HG02840 (cell line): ENCODE data around the gene C19orf53.

Experiments
- ATAC-seq: cut with Tn5 transposase; IDR thresholded peaks from one replicate; pipeline ENCODE4 v1.9.1; 2021; ENCODE audit warnings: mild to moderate bottlenecking, moderate library complexity, moderate number of reproducible peaks; ENCODE audit not compliant: unreplicated experiment, low FRiP score

The C19orf53 gene

DNA sequence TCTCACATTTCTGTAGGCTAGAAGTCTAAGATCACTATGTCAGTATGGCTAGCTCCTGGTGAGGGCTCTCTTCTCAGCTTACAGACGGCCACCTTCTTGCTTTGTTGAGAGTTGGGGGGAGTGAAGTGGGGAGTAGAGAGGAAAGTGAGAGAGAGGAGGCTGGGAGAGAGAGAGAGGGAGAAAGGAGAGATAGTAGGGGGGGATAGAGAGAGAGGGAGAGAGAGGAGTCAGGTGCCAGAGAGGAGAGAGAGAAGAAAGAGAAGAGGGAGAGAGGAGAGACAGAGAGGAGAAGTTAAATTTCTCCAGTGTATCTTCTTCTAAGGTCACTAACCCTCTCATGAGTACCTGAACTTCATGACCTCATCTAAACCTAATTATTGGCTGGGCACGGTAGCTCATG is 49.6 kb downstream of the C19orf53 start:
- ATAC-seq = no peak

DNA sequence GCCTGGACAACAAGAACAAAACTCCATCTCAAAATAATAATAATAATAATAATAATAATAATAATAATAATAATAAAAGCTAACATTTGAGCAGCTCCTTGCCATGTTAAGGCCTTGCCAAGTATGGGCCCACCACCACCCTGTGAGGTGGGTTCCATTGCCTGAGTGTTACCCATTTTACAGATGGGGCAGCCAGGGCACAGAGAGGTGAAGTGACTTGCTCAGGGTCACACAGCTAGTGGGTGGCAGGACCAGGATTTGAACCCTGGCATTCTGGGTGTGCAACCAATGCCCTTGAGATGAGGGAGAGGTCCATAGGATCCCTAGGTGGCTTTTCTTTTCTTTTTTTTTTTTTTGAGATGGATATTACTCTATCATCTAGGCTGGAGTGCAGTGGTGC is 50.4 kb downstream of the C19orf53 start:
- ATAC-seq = no peak

DNA sequence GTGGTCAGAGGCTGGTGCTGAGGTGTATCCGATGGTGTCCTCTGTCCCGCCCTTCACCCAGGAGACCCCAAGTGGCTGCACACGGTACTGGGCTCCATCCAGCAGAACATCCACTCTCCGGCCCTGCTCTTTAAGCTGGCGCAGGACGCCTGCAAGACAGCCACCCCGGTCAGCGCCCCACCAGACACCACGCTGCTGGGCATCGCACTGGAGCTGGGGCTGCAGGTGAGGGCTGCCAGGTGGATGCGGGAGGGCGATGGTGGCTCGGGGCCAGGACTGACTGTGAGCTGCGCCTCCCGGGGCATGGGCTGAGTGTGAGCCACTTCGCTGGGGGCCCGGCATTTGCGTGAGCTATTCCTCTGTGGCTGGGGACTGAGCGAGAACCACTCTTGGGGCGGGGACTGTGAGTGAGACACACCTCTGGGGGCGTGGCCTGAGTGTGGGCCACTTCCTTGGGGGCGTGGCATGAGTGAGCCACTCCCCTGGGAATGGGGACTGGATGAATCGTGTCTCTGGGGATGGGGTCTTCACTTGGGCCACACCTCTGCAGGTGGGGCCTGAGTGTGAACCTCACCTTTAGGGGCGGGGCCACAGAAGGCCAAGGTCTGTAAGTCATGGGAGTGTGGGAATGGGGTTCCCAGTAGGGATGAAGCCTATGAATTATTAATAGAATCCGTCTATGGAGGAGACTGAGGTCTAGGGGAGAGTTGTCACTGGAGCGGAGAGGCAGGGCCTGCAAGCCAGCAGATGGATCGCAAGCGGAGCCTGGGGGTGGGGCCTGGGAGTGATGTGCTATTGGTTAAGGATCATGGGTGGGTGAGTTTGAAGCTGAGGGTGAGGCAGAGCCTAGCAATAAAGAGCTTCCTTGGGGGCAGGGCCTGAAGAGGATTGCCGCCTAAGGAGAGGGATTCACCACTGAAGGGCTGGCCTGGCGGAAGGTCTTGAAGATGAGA is 51.5 kb downstream of the C19orf53 start:
- ATAC-seq = no peak

- no peak for ATAC-seq
Observed at GRCh38 chr19:13826652-13827235, 52.5 kb downstream of the C19orf53 start.

- no peak for ATAC-seq
Observed at GRCh38 chr19:13827656-13828055, 53.4 kb downstream of the C19orf53 start.
